ENCODE results near the gene LRRC61.

The LRRC61 gene

DNA sequence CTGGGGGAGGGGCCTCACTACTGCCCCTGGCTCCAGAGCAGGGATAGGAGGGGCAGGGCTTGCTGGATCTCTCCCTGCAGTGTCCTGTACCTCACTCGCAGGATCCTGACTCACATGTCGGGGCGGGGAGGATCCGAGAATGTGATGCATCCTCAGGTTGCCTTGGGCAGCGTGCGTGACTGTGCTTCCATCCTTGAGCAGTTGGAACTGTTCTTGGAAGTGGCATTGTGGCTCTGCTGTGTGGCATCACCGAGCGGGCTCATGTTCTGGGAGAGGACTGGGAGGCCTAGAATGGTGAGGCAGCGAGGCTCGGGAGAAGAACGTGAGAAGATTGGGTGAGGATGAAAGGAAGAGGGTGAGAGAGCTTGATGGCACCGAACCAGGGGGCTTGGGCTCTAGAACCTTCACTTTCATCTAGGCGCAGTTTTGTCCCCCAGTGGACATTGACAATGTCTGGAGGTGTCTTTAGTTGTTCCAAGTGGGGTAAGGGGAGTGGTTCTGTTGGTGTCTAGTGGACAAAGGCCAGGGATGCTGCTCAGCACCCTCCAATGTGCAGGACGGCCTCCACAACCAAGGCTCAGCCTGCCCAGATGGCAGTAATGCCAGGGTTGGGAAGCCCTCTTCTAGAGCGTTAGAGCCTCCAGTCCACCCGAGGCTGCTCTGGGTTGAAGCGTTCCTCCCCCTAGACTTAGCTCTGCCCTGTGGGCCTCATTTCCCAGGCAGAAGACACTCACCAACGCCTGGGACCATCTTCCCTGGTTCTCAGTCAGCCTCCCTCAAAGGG is 9.9 kb downstream of the LRRC61 start:
- DNase-seq: no peak

GRCh38 chr7:150333659-150334058 is 10.5 kb downstream of the LRRC61 start:
- no peak for DNase-seq

GRCh38 chr7:150334108-150334507 is 11.0 kb downstream of the LRRC61 start:
- no peak for DNase-seq

DNA sequence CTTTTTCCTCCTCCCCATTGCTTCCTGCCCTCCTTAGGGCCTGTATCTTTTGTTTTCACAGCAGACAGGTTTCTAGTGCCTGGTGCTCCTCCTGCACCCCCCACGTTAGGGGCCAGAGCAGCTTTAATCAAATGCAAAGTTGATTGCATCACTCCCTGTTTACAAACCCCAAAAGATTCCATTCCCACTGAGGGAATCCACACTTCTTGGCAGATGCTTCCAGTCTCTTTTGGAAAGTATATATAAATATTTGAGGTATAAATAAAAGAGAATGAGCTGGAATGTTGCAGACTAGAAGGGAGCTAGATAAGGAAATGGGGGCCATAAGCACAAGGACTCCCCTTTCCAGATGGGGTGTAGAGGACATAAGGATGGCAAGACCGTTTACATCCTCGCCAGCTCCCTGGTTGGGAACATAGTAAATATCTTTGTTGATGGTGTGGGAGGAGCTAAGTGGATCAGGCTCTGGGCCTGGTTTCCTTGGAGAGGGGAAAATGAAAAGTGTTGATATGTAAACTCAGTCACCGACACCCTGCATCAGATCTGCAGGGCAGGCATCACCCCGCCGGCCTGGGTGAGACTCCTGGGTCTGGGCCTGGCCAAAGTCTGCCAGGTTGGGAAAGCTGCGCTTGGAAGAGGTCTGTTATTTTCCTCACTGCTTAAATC is 12.1 kb downstream of the LRRC61 start:
- no peak for DNase-seq

DNA sequence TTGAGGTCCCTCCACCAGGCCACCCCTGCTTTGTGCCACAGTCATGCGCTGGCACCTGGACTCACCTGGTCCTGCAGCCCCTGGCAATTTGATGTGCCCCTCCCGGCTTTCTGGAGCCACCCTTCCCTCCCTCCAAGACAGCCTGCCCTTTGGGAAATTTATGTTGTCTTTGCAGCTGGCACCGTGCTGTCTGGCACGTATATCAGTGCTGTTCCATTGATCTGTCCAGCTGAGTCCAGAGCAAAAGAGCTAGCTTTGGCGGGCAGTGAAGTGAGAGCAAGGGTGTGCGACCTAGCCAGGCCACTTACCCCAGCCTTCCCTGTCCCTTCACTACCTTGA is 12.6 kb downstream of the LRRC61 start:
- DNase-seq: no peak

- DNase-seq: no peak
These were observed 13.6 kb downstream of the LRRC61 start for GRCh38 chr7:150336746-150337145.

DNA sequence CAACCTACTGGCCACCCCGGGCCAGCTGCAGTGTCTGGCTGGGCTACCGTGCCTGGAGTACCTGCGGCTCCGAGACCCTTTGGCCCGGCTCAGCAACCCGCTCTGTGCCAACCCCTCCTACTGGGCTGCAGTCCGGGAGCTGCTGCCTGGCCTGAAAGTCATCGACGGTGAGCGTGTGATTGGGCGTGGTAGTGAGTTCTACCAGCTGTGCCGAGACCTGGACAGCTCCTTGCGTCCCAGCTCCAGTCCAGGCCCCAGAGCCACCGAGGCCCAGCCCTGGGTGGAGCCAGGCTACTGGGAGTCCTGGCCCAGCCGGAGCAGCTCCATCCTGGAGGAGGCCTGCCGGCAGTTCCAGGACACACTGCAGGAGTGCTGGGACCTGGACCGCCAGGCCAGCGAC is 14.0 kb downstream of the LRRC61 start:
- DNase-seq: no peak

DNA sequence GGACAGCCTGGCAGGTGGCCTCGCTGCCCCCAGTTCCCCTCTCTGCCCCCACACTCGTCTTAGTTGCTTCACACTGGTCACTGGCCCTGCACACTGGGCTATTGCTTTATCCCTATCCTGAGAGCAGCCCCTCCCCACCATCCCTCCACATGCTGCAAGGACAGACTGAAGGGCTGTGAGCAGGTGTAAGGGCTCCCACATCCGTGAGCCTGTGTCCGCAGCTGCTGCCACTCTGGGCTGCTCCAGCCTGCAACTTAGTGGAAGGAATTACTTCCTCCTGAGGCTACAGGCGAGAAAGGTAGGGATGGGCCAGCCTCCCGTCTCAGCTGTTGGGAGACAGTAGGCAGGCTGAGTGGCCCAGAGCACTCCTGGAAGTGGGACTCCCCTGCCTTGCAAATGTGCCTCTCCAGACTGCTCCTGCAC is 14.5 kb downstream of the LRRC61 start:
- DNase-seq: no peak

DNA sequence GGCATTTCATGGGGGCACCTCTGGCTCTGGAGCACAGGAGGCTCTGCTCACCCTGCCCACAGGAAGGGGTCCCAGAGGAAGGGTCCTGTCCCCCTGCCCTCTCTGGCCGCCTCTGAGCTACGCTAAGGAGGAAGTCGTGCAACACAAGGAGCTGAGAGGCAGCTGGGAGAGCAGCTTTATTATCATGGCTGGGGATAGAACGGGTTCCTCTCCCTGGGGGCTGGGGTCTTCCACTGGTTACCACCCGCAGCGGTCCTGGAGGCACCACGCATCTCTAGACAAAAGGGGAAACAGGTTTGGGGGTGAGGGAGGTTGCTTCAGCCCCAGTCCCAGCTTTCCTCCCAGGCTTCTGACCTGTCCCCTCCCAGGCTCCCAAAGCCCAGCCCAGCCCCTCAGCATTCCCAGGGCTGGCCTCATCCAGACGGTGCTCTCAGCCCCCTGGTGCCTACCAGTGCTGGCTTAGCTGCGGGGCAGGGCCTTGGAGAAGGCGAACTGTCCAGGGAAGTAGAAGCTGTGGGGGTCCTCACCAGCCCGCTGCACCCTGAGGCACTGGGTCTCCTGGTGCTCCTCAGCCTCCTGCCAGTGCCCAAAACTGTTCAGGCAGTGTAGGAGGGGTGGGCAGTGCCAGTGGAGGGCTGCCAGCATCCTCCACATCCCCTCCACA is 15.1 kb downstream of the LRRC61 start:
- DNase-seq: no peak

GRCh38 chr7:150339409-150339809 is 16.3 kb downstream of the LRRC61 start:
- no peak for DNase-seq

- no peak for DNase-seq
These were observed 17.0 kb downstream of the LRRC61 start for GRCh38 chr7:150340024-150340749.

- DNase-seq: no peak
These were observed 17.7 kb downstream of the LRRC61 start for GRCh38 chr7:150340875-150341262.

GRCh38 chr7:150341263-150342120 is 18.3 kb downstream of the LRRC61 start, which contains the start of gene RARRES2:
RARRES2 (minus strand) TSS chr7:150341629; CDS start chr7:150340609, 1,020 bp downstream.
- DNase-seq: no peak

- DNase-seq: no peak
These were observed 18.9 kb downstream of the LRRC61 start for GRCh38 chr7:150342121-150342408.

DNA sequence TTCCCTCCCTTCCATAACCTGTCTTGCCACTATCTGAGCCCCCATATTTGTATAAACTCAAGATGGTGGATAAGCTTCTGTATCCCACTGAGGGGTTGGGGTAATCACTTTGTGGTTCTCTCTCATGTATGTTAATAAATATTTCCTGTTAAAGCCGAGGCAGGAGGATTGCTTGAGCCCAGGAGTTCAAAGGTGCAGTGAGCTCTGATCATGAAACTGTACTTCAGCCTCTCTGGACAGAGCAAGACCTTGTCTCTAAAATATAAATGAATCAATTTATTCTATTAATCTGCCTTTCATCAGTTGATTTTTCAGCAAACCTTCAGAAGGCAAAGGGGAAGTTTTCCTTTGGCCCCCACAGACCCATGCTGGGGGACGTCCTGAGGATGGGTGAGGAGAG is 20.1 kb downstream of the LRRC61 start:
- no peak for DNase-seq

DNA sequence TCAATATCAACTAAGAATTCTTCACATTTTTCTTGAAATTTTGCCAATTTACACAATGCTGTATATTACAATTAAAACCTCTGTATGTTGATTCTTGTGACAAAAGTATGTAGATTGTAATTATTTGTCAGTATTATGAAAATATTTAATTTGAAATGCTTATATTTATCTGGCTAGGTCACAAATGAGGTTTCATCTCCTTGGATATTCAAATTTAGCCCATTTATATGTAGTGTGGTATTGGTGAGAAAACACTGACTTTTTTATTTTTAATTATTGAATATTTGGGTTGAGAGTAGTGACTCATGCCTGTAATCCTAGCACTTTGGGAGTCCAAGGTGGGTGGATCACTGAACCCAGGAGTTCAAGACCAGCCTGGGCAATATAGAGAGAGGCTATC is 21.1 kb downstream of the LRRC61 start:
- no peak for DNase-seq

DNA sequence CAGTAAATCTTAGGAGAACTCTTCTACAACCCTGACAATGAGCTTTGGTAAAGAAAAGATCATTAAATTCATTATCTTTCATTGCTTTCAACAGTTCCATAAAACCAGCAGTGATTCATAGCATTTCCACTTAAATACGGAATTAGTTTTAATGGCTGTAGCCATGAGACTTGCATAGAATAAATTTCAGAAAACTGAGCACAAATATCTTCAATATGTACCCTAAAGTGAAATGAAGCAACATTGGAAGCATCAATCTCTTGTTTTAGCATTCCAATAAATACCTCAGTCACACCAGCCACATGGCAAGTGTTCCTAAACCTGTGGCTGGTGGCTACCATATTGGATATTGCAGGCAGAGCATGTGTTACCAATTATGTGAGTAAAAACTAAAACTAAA is 21.9 kb downstream of the LRRC61 start:
- no peak for DNase-seq

GRCh38 chr7:150346922-150347321 is 23.8 kb downstream of the LRRC61 start:
- no peak for DNase-seq

- no peak for DNase-seq
These were observed 28.5 kb downstream of the LRRC61 start for GRCh38 chr7:150351587-150352194.

GRCh38 chr7:150355666-150356059 is 32.5 kb downstream of the LRRC61 start:
- no peak for DNase-seq

DNA sequence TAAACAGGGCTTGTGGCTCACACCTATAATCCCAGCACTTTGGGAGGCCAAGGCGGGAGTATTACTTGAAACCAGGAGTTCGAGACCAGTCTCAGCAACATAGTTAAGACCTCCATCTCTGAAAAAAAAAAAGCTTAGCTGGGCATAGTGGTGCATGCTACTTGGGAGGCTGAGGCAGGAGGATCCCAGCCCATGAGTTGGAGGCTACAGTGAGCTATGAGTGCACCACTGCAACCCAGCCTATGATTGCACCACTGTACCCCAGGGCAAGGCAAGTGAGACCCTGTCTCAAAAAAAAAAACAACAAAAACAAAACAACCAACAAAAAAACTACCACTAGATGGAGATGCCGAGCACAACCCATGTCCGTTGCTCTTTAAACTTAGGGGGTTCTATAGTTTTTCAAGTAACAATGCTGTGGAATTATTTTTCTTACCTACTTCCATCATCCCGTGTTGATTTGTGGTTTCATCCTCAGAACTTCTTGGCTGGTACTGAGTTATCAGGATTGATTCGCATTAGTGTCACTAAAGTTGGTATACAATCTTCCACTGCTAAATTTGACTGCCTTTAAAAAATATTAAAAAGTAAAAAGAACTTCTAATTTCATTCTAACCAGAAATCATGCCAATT is 33.2 kb downstream of the LRRC61 start:
- DNase-seq: peak in 1 of 2 donors; percentile 56

GRCh38 chr7:150357270-150357669 is 34.1 kb downstream of the LRRC61 start:
- peak in 1 of 2 donors; percentile 92 for DNase-seq
